ENCODE results near the gene TSPAN12.

Gene TSPAN12

DNA sequence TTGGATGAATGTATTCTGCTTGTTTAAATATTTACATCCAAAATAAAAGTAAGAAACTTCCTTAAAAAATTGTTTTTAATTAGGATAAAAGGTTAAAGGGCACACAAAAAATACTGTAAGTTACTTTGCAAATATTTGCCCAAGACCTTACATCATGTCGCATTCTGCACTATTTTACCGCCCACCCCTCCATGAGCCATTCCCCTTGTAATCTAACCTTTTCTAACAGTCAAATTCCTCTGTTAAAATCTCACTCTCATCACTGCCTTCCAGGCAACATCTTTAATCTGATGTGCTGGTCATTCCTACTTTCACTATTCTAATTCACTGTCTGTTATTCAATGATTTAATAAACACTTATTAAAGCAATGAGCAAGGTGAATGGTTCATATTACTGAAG, 23.2 kb downstream of the TSPAN12 start:
- TF ChIP-seq, protein P1, sequence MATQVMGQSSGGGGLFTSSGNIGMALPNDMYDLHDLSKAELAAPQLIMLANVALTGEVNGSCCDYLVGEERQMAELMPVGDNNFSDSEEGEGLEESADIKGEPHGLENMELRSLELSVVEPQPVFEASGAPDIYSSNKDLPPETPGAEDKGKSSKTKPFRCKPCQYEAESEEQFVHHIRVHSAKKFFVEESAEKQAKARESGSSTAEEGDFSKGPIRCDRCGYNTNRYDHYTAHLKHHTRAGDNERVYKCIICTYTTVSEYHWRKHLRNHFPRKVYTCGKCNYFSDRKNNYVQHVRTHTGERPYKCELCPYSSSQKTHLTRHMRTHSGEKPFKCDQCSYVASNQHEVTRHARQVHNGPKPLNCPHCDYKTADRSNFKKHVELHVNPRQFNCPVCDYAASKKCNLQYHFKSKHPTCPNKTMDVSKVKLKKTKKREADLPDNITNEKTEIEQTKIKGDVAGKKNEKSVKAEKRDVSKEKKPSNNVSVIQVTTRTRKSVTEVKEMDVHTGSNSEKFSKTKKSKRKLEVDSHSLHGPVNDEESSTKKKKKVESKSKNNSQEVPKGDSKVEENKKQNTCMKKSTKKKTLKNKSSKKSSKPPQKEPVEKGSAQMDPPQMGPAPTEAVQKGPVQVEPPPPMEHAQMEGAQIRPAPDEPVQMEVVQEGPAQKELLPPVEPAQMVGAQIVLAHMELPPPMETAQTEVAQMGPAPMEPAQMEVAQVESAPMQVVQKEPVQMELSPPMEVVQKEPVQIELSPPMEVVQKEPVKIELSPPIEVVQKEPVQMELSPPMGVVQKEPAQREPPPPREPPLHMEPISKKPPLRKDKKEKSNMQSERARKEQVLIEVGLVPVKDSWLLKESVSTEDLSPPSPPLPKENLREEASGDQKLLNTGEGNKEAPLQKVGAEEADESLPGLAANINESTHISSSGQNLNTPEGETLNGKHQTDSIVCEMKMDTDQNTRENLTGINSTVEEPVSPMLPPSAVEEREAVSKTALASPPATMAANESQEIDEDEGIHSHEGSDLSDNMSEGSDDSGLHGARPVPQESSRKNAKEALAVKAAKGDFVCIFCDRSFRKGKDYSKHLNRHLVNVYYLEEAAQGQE (IDR thresholded peaks at IDR 0.05; ENCODE audit: insufficient read depth in 1 of 2, low read depth in 2 of 2, low read length in 2 of 2) = no peak
- TF ChIP-seq FOXP2 (optimal IDR thresholded peaks at IDR 0.05; ENCODE audit: borderline replicate concordance, extremely low read depth, extremely low read length, insufficient read depth) (no peak), POLR2AphosphoS5 (IDR thresholded peaks at IDR 0.05; ENCODE audit: low read depth, low read length) (no peak), SIN3A (IDR thresholded peaks at IDR 0.05; ENCODE audit: borderline replicate concordance, insufficient read depth, low read length) (no peak), TAF1 (IDR thresholded peaks at IDR 0.05; ENCODE audit: borderline replicate concordance, insufficient read depth, low read length) (no peak)

- TF ChIP-seq, protein P1 (IDR thresholded peaks at IDR 0.05; ENCODE audit: insufficient read depth in 1 of 2, low read depth in 2 of 2, low read length in 2 of 2) = no peak
- TF ChIP-seq FOXP2 (optimal IDR thresholded peaks at IDR 0.05; ENCODE audit: borderline replicate concordance, extremely low read depth, extremely low read length, insufficient read depth) = peak; percentile 39
These were observed 24.4 kb downstream of the TSPAN12 start for GRCh38 chr7:120833546-120833945.

- TF ChIP-seq TAF1 (IDR thresholded peaks at IDR 0.05; ENCODE audit: borderline replicate concordance, insufficient read depth, low read length) = no peak
- TF ChIP-seq, protein P1 (IDR thresholded peaks at IDR 0.05; ENCODE audit: insufficient read depth in 1 of 2, low read depth in 2 of 2, low read length in 2 of 2) = no peak
- no peak for TF ChIP-seq SIN3A (IDR thresholded peaks at IDR 0.05; ENCODE audit: borderline replicate concordance, insufficient read depth, low read length)
- no peak for TF ChIP-seq POLR2AphosphoS5 (IDR thresholded peaks at IDR 0.05; ENCODE audit: low read depth, low read length)
- no peak for TF ChIP-seq FOXP2 (optimal IDR thresholded peaks at IDR 0.05; ENCODE audit: borderline replicate concordance, extremely low read depth, extremely low read length, insufficient read depth)
These were observed 25.1 kb downstream of the TSPAN12 start for GRCh38 chr7:120832803-120833202.

DNA sequence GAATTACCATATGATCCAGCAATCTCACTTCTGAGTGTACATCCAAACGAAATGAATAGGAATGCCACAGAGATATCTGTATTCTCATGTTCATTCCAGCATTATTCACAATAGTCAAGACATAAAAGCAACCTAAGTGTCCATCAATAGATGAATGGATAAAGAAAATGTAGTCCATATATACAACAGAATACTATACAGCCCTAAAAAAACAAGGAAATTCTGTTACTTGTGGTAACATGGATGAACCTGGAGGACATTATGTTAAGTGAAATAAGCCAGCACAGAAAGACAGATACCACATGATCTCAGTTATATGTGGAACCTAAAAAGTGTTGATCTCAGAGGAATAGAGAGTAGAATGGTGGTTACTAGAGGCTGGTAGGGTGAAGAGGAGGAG, 26.7 kb downstream of the TSPAN12 start:
- TF ChIP-seq POLR2AphosphoS5 (IDR thresholded peaks at IDR 0.05; ENCODE audit: low read depth, low read length) (no peak), SIN3A (IDR thresholded peaks at IDR 0.05; ENCODE audit: borderline replicate concordance, insufficient read depth, low read length) (no peak), FOXP2 (optimal IDR thresholded peaks at IDR 0.05; ENCODE audit: borderline replicate concordance, extremely low read depth, extremely low read length, insufficient read depth) (no peak), TAF1 (IDR thresholded peaks at IDR 0.05; ENCODE audit: borderline replicate concordance, insufficient read depth, low read length) (no peak)
- TF ChIP-seq, protein P1 (IDR thresholded peaks at IDR 0.05; ENCODE audit: insufficient read depth in 1 of 2, low read depth in 2 of 2, low read length in 2 of 2) = no peak

DNA sequence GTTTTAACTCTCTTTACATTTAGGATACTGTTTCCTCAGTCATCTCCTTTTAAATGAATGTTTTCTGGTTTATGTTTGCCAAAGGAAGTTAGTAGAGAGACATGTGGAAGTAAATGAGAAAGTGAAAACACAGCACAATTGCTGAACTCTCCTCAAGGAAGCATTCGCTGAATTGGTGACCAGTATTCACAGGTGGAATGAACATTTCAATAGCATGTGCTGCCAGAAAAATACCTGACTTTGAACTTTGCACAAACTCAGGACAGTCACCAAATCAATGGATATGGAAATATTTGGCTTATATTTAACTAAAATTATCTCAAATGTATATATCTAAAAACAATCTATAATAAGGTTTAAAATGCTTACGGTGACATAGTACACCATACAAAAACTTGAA, 28.5 kb downstream of the TSPAN12 start:
- TF ChIP-seq TAF1 (IDR thresholded peaks at IDR 0.05; ENCODE audit: borderline replicate concordance, insufficient read depth, low read length) = no peak

Measured in PFSK-1 (cell line).